GM18868 (cell line): ENCODE measurements around the gene DHX32.
"Not testable (repeated sequence)": the region's sequence is repeated elsewhere in the genome, so short reads cannot be mapped to it uniquely, and the experiment has no call there.

ENCODE experiments used
- ATAC-seq: cut with Tn5 transposase; IDR thresholded peaks from one replicate; pipeline ENCODE4 v1.9.1; 2021; ENCODE audit warnings: mild to moderate bottlenecking, moderate library complexity; ENCODE audit not compliant: unreplicated experiment

Gene DHX32

GRCh38 chr10:125881192-125881591 is at the start of gene DHX32:
TSS of gene DHX32 (minus strand) at chr10:125881292. CDS start at chr10:125880824, 468 bp downstream.
- ATAC-seq = no peak

- ATAC-seq = no peak
These were observed 48.5 kb upstream of the DHX32 start for GRCh38 chr10:125929618-125930017.

- no peak for ATAC-seq
These were observed 48.0 kb upstream of the DHX32 start for GRCh38 chr10:125928928-125929585.

GRCh38 chr10:125927265-125927664 is 46.2 kb upstream of the DHX32 start:
- ATAC-seq = not testable (repeated sequence)

- ATAC-seq = no peak
These were observed 45.2 kb upstream of the DHX32 start for GRCh38 chr10:125926247-125926646.

GRCh38 chr10:125925262-125925834 is 44.3 kb upstream of the DHX32 start:
- ATAC-seq = no peak

- ATAC-seq = not testable (repeated sequence)
These were observed 40.7 kb upstream of the DHX32 start for GRCh38 chr10:125921643-125922306.

GRCh38 chr10:125917704-125918361 is 36.7 kb upstream of the DHX32 start:
- not testable (repeated sequence) for ATAC-seq

- ATAC-seq = no peak
These were observed 35.9 kb upstream of the DHX32 start for GRCh38 chr10:125916977-125917376.

- ATAC-seq = not testable (repeated sequence)
These were observed 32.2 kb upstream of the DHX32 start for GRCh38 chr10:125913277-125913676.

GRCh38 chr10:125911990-125912389 is 30.9 kb upstream of the DHX32 start:
- no peak for ATAC-seq

- ATAC-seq = no peak
These were observed 30.1 kb upstream of the DHX32 start for GRCh38 chr10:125911145-125911544.

GRCh38 chr10:125909491-125909890 is 28.4 kb upstream of the DHX32 start:
- not testable (repeated sequence) for ATAC-seq

- not testable (repeated sequence) for ATAC-seq
These were observed 27.7 kb upstream of the DHX32 start for GRCh38 chr10:125908813-125909212.

- ATAC-seq = not testable (repeated sequence)
These were observed 26.5 kb upstream of the DHX32 start for GRCh38 chr10:125907598-125907997.

- not testable (repeated sequence) for ATAC-seq
These were observed 24.2 kb upstream of the DHX32 start for GRCh38 chr10:125905069-125905994.

GRCh38 chr10:125903135-125903640 is 22.1 kb upstream of the DHX32 start:
- ATAC-seq = not testable (repeated sequence)

GRCh38 chr10:125900963-125901362 is 19.9 kb upstream of the DHX32 start:
- not testable (repeated sequence) for ATAC-seq

GRCh38 chr10:125897317-125897716 is 16.2 kb upstream of the DHX32 start:
- ATAC-seq = not testable (repeated sequence)
